Glomerular visceral epithelial cell (primary cell): ENCODE measurements around the gene GPT2.

Source experiments
- DNase-seq: peaks from one replicate; pipeline ENCODE4 v3.0.0-alpha.2; 2016; ENCODE audit errors: extremely low spot score

The GPT2 gene

DNA sequence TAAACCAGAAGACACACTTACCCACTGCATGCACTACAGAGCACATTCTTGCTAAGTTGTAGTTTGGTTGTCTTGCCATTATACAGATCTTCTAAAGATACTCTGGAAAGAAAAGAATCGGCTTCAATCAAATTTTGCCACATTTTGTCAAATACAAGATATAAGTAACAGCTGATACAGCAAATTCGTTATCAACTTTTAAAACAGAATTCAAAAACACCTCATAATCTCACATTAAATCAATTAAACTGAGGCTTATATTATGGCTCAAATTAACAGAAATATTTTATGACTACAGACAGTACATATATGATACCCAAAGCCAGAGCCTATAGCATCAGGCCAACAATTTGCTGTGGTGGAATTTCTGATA lies 83.9 kb downstream of the GPT2 start:
- DNase-seq = no peak

GRCh38 chr16:46970089-46970488 lies 85.9 kb downstream of the GPT2 start:
- DNase-seq = no peak

DNA sequence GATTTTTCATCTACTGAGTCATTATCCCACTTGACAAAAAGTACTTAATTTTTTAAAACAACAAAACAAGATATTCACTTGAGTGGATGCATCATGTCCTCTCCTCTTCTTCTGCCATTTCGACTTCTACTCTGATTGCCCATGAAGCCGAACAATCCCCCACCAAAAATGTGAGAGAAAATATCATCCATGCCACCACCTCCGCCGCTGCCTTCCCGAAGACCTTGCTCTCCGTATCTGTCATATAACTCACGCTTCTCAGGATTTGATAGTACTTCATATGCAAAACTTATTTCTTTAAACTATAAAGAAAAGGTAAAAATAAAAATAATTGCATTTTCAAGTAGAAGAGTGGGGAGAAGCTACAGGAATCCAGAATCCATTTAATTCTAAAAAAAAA lies 87.1 kb downstream of the GPT2 start:
- DNase-seq = no peak

DNA sequence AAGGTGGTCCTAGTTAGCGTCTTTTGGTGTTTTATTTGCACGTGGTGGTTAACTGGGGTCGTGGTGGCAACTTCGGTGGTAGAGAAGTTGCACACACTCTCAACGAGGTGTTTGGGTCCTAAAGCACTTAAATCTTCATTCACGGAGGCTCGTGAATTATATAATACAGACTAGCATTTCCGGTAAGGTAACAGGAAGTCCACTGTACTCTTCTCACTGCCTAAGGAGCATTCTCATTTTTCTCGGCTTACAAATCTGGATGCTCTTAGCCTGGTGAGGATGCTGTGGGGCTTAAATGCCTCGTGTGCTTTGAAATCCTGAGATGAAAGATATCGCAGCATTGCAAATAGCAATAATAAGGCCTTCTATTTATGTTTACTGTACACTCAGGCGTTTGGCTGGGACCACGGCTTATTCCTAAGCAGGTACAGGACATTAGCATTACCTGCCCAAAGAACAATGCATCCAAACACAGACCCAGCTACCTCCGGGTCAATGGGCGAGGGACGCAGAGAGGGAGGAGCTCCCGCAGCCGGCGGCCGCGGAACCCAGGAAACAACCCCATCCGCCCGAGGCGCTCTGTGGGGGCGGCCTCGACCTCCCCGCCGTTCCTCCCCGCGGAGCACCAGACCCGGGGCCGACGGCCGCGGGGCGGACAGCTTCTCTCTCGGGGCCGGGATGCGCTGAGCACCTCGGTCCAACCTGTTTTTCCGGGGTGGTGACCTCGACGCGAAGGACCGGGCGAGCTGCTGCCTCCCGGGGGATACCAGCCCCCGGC lies 88.5 kb downstream of the GPT2 start:
- DNase-seq = peak; percentile 23

DNA sequence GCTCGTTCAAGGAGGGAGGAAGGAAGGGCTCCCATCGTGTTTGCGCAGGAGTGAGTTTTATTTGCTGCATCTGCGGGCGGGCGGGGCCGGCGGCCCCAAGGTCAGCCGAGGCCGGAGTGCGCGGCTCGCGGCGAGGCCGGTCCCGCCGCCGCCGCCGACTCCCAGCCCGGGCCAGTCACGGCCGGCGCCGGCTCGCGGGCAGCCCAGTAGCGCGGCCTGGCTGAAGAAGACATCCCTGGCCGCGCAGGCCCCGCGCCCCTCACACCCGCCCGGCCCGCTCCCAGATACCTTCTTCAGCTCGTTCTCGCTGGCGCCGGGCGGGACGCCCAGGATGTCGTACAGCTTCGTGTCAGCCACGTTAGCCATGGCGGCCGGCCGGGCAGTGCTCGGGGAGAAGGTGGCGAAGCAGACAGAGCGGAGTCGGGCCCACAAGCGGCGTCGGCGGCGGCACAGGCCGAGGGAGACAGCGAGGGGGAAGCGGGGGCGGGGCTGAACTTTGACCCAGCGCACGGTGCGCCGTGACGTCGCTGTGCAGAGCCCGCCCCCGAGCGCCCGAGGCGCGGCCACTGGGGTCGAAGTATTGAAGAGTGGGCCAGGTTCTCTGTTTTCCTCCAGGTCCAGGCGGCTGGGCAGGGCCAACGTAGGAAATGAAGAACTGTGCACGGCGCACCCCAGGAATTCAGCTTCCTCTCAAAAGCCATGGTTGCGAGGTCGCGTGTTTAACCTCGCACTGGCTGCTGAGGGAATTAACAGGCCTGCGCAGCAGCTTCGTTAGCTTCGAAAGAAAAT lies 89.2 kb downstream of the GPT2 start, which contains the start of gene DNAJA2:
TSS of gene DNAJA2 (minus strand) at position 468 of the 789 bp plus-strand sequence. CDS start at position 366, 102 bp downstream.
- peak; percentile 83 for DNase-seq

DNA sequence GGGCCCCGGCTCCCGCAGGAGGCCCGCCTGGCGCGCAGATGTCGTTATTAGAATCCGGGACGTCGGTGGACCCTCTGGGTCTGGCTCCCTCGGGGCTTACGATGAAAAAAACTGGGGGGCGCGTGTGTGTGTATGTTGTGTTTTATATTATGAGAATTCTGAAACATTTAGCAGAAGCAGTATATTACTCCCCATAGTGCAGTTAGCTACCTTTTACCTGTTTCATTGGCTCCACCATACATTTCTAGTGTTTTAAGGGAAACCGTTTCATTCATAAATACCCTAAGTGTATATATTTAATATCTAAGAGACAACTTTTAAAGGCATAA lies 89.8 kb downstream of the GPT2 start:
- DNase-seq = no peak

DNA sequence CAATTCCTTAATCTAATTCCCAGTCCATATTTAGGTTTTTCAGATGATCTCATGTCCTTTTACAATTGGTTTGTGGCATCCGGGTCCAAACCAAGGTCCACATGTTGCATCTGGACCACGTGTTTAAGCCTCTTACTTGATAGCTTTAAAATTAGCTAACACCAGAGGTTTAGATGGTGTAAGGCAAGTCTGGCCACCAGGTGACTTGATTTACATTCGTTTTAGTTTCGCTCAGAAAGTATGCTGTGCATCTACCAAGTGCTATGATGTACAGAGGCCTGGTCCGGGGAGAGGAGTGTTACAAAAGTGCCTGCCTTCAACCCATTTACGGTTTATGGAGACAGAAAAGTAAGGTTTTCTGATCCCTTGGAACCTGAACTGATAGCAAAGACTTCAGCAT lies 90.2 kb downstream of the GPT2 start:
- DNase-seq = no peak

- no peak for DNase-seq
Measured at GRCh38 chr16:46975165-46975564, 91.0 kb downstream of the GPT2 start.

- no peak for DNase-seq
Measured at GRCh38 chr16:46975908-46976470, 91.8 kb downstream of the GPT2 start.

DNA sequence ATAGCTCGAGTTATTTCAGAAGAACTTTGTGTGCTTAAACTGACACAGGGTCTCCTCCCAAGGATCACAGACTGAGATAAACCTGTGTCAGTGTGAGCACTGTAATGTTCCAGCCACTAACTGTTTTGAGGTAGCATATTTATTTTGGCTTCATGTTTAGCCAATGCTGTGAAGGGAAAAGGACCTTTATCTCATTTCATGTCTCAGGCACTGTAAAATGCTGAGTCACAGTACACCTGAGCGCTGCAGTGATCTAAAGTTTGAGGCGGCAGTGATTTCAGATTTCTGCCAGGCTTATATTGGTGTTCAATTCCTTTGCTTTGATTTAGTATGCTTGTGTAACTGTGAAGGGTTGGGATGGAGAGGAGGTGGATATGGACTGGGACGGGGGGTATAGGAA lies 92.4 kb downstream of the GPT2 start:
- no peak for DNase-seq
